H9 (cell line): ENCODE results near the gene SMC2. TPM values are rescaled to one million over a fixed set of nuclear protein-coding genes. Genes with fewer than 3 reads are reported as not detected.

Experiments used
- DNase-seq: peaks from one replicate; pipeline ENCODE4 v3.0.0-alpha.2; 2017
- H2AFZ ChIP-seq: one replicate; pipeline ENCODE4 v1.6.1; 2013; ENCODE audit warnings: mild to moderate bottlenecking, low read length, control low read depth, moderate library complexity
- H2AK5ac ChIP-seq: 2 replicates; pipeline ENCODE4 v1.6.1; 2013; ENCODE audit warnings: low read length, control low read depth, mixed read lengths; ENCODE audit not compliant: insufficient read length
- H2BK120ac ChIP-seq: one replicate; pipeline ENCODE4 v1.6.1; 2013; ENCODE audit warnings: low read depth, mild to moderate bottlenecking, low read length, control low read depth, inconsistent platforms; ENCODE audit not compliant: poor library complexity, severe bottlenecking
- H2BK12ac ChIP-seq: 2 replicates; pipeline ENCODE4 v1.6.1; 2013; ENCODE audit warnings: low read length, control low read depth, mixed read lengths, low read depth; ENCODE audit not compliant: insufficient read length
- H2BK15ac ChIP-seq: 2 replicates; pipeline ENCODE4 v1.6.1; 2013; ENCODE audit warnings: low read depth, low read length, control low read depth
- H2BK20ac ChIP-seq: one replicate; pipeline ENCODE4 v1.6.1; 2013; ENCODE audit warnings: low read depth, mild to moderate bottlenecking, low read length, control low read depth, inconsistent platforms; ENCODE audit not compliant: poor library complexity, severe bottlenecking
- H2BK5ac ChIP-seq: 2 replicates; pipeline ENCODE4 v1.6.1; 2013; ENCODE audit warnings: low read length, control low read depth, mixed read lengths; ENCODE audit not compliant: insufficient read length
- H3K14ac ChIP-seq: 2 replicates; pipeline ENCODE4 v1.6.1; 2013; ENCODE audit warnings: low read length, control low read depth; ENCODE audit not compliant: insufficient read depth
- H3K18ac ChIP-seq: 2 replicates; pipeline ENCODE4 v1.6.1; 2013; ENCODE audit warnings: low read depth, mild to moderate bottlenecking, mixed read lengths, low read length, control low read depth; ENCODE audit not compliant: insufficient read length
- H3K23ac ChIP-seq: 2 replicates; pipeline ENCODE4 v1.6.1; 2013; ENCODE audit warnings: low read length, control low read depth, mixed read lengths, low read depth; ENCODE audit not compliant: insufficient read length
- H3K23me2 ChIP-seq: 2 replicates; pipeline ENCODE4 v1.6.1; 2013; ENCODE audit warnings: low read depth, mild to moderate bottlenecking, mixed read lengths, low read length, control low read depth; ENCODE audit not compliant: insufficient read length, poor library complexity, severe bottlenecking
- H3K27ac ChIP-seq: 2 replicates; pipeline ENCODE4 v1.5.1; 2013; ENCODE audit warnings: low read length, control low read depth, mixed read lengths, low read depth; ENCODE audit not compliant: insufficient read length
- H3K27me3 ChIP-seq: 2 replicates; pipeline ENCODE4 v1.6.1; 2013; ENCODE audit warnings: low read length, control low read depth, inconsistent platforms; ENCODE audit not compliant: insufficient read depth
- H3K4ac ChIP-seq: 2 replicates; pipeline ENCODE4 v1.6.1; 2013; ENCODE audit warnings: low read depth, mild to moderate bottlenecking, control low read depth, inconsistent platforms, low read length, moderate library complexity
- H3K4me1 ChIP-seq: 2 replicates; pipeline ENCODE4 v1.6.1; 2013; ENCODE audit warnings: low read length, control low read depth, inconsistent platforms; ENCODE audit not compliant: insufficient read depth
- H3K4me2 ChIP-seq: 2 replicates; pipeline ENCODE4 v1.6.1; 2013; ENCODE audit warnings: low read length, control low read depth, mixed read lengths; ENCODE audit not compliant: insufficient read length, insufficient read depth
- H3K56ac ChIP-seq: 2 replicates; pipeline ENCODE4 v1.6.1; 2013; ENCODE audit warnings: low read depth, mild to moderate bottlenecking, mixed read lengths, low read length, control low read depth; ENCODE audit not compliant: insufficient read length
- H3K79me1 ChIP-seq: 2 replicates; pipeline ENCODE4 v1.6.1; 2013; ENCODE audit warnings: low read depth, mild to moderate bottlenecking, moderate library complexity, low read length, control low read depth, inconsistent platforms; ENCODE audit not compliant: insufficient read depth, poor library complexity, severe bottlenecking
- H3K79me2 ChIP-seq: 2 replicates; pipeline ENCODE4 v1.6.1; 2013; ENCODE audit warnings: low read length, control low read depth, inconsistent platforms; ENCODE audit not compliant: insufficient read depth
- H3K9ac ChIP-seq: 2 replicates; pipeline ENCODE4 v1.6.1; 2013; ENCODE audit warnings: low read length, control low read depth, mixed read lengths; ENCODE audit not compliant: insufficient read length; ENCODE audit errors: extremely low read depth
- H3K9me3 ChIP-seq: one replicate; pipeline ENCODE4 v1.6.1; 2013; ENCODE audit warnings: low read depth, low read length, inconsistent platforms; ENCODE audit not compliant: control insufficient read depth
- H3T11ph ChIP-seq: one replicate; pipeline ENCODE4 v1.6.1; 2013; ENCODE audit warnings: mild to moderate bottlenecking, low read length, control low read depth, inconsistent platforms
- H4K20me1 ChIP-seq: one replicate; pipeline ENCODE4 v1.6.1; 2013; ENCODE audit not compliant: control insufficient read depth, insufficient read length, insufficient read depth
- H4K5ac ChIP-seq: 2 replicates; pipeline ENCODE4 v1.6.1; 2013; ENCODE audit warnings: low read depth, mild to moderate bottlenecking, mixed read lengths, low read length, control low read depth; ENCODE audit not compliant: insufficient read length
- H4K8ac ChIP-seq: replicated peaks from 2 replicates; pipeline ENCODE4 v1.6.1; 2013; ENCODE audit warnings: low read length, control low read depth, mixed read lengths, low read depth; ENCODE audit not compliant: insufficient read length
- H4K91ac ChIP-seq: 2 replicates; pipeline ENCODE4 v1.6.1; 2013; ENCODE audit warnings: low read depth, mild to moderate bottlenecking, moderate library complexity, mixed read lengths, low read length, control low read depth; ENCODE audit not compliant: insufficient read length
- H3K27ac Mint-ChIP-seq, 3 experiments: 2 replicates in 2 of 3; 3 replicates in 1 of 3; pipeline ENCODE4 v1.8.0; 2020 to 2021; ENCODE audit warnings: mixed read lengths in 3 of 3, mild to moderate bottlenecking in 1 of 3, moderate library complexity in 1 of 3
- H3K27me3 Mint-ChIP-seq: 2 replicates; pipeline ENCODE4 v1.8.0; 2021; ENCODE audit warnings: low read depth, mild to moderate bottlenecking, moderate library complexity, mixed read lengths
- H3K36me3 Mint-ChIP-seq, 3 experiments: 2 replicates in 2 of 3; 3 replicates in 1 of 3; pipeline ENCODE4 v1.8.0; 2020 to 2021; ENCODE audit warnings: low read depth in 3 of 3, mixed read lengths in 3 of 3; ENCODE audit not compliant: insufficient read depth in 1 of 3
- H3K4me1 Mint-ChIP-seq, 2 experiments: 2 replicates each; pipeline ENCODE4 v1.8.0; 2020; ENCODE audit warnings: mixed read lengths in 2 of 2
- H3K4me3 Mint-ChIP-seq, 2 experiments: 2 replicates in 1 of 2; 3 replicates in 1 of 2; pipeline ENCODE4 v1.8.0; 2020 to 2021; ENCODE audit warnings: mild to moderate bottlenecking in 2 of 2, mixed read lengths in 2 of 2, moderate library complexity in 1 of 2
- H3K9me3 Mint-ChIP-seq, 2 experiments: 2 replicates in 1 of 2; 3 replicates in 1 of 2; pipeline ENCODE4 v1.8.0; 2020; ENCODE audit warnings: mild to moderate bottlenecking in 2 of 2, mixed read lengths in 2 of 2, moderate library complexity in 1 of 2
- CTCF ChIP-seq: fragments of 200-600 bp; sonication (generic); conservative IDR thresholded peaks from 3 replicates; pipeline ENCODE4 v1.8.0; 2021; ENCODE audit warnings: antibody characterized with exemption, mild to moderate bottlenecking
- total RNA-seq: library from RNA; stranded (reverse); gene quantifications from 2 replicates; pipeline ENCODE4 v1.2.1, GENCODE V29; 2021

Gene SMC2
- total RNA-seq, 1 experiment from 2014 or later = 47.0 TPM

GRCh38 chr9:104078596-104078995 lies 15.5 kb upstream of the SMC2 start:
- no peak overlapping the region for H2BK12ac ChIP-seq
- no peak for TF ChIP-seq CTCF
- DNase-seq = no peak
- no peak overlapping the region for H3K18ac ChIP-seq
- Mint-ChIP-seq H3K4me3 (no peak overlapping the region), H3K27ac (no peak overlapping the region), H3K4me1 (no peaks in the 10 kb centered on the region), H3K27me3 (no peaks in the 10 kb centered on the region), H3K36me3 (peaks cover 2 to 15% (median 5%) of the 10 kb centered on the region in 3 experiments; a peak in 6 of 7 replicates), H3K9me3 (peaks cover 21 to 26% of the 10 kb centered on the region in 2 experiments)
- no peaks in the 10 kb centered on the region for H3K4me1 ChIP-seq
- H3K4me2 ChIP-seq = no peak overlapping the region
- no peak overlapping the region for H3K27ac ChIP-seq
- H2AK5ac ChIP-seq = no peak overlapping the region
- no peaks in the 10 kb centered on the region for H3K79me1 ChIP-seq
- no peak overlapping the region for H2BK20ac ChIP-seq
- H3K14ac ChIP-seq = no peak overlapping the region
- H3K27me3 ChIP-seq = no peaks in the 10 kb centered on the region
- no peak overlapping the region for H2BK5ac ChIP-seq
- H3K9ac ChIP-seq = no peak overlapping the region
- no peak overlapping the region for H4K8ac ChIP-seq
- H3T11ph ChIP-seq = no peak overlapping the region
- H2BK15ac ChIP-seq = no peak overlapping the region
- H3K79me2 ChIP-seq = no peaks in the 10 kb centered on the region
- no peak overlapping the region for H4K91ac ChIP-seq
- no peaks in the 10 kb centered on the region for H4K20me1 ChIP-seq
- no peak overlapping the region for H2BK120ac ChIP-seq
- no peak overlapping the region for H4K5ac ChIP-seq
- no peak overlapping the region for H3K56ac ChIP-seq
- no peaks in the 10 kb centered on the region for H3K9me3 ChIP-seq
- H3K23me2 ChIP-seq = no peaks in the 10 kb centered on the region
- no peak overlapping the region for H3K4ac ChIP-seq
- H3K23ac ChIP-seq = no peak overlapping the region
- no peak overlapping the region for H2AFZ ChIP-seq
